Bronchial smooth muscle cell (primary cell): Measurements from ENCODE around the gene TCOF1. TPM values are rescaled to one million over a fixed set of nuclear protein-coding genes. Genes with fewer than 3 reads are reported as not detected.

Experiments used
- total RNA-seq: library from RNA; depleted of rRNA; stranded (reverse); fragments of >200 nt; gene quantifications from 2 replicates; pipeline ENCODE4 v1.2.1, GENCODE V29; 2014

TCOF1 gene
- 5.7 and 6.1 TPM in 2 replicates for total RNA-seq

GRCh38 chr5:150357326-150358260 lies at the start of gene TCOF1:
TSS of gene TCOF1 (plus strand) at chr5:150357697. CDS start at chr5:150357747, 50 bp downstream.

GRCh38 chr5:150412319-150413175 lies 55.0 kb downstream of the TCOF1 start, which contains the start of gene CD74:
TSS of gene CD74 (minus strand) at chr5:150412910. CDS start at chr5:150412749, 161 bp downstream.

Other genes with a start within 250 kb of the TCOF1 start
- 71.1 and 110 TPM in 2 replicates for gene PDGFRB, start 201.9 kb upstream of the TCOF1 start, total RNA-seq
- gene CDX1, start 190.9 kb upstream of the TCOF1 start, total RNA-seq: not detected in 2 replicates
- gene SLC6A7, start 167.6 kb upstream of the TCOF1 start, total RNA-seq: not detected in 2 replicates
- 0.47 and 0.69 TPM in 2 replicates for gene CAMK2A, start 67.9 kb upstream of the TCOF1 start, total RNA-seq
- 9.9 and 16.3 TPM in 2 replicates for gene ARSI, start 54.8 kb upstream of the TCOF1 start, total RNA-seq
- gene CD74, start 55.2 kb downstream of the TCOF1 start, total RNA-seq: 0.94 and 2.2 TPM in 2 replicates
- 3,322 and 4,834 TPM in 2 replicates for gene RPS14, start 92.0 kb downstream of the TCOF1 start, total RNA-seq
- 19.7 and 22.2 TPM in 2 replicates for gene NDST1, start 150.4 kb downstream of the TCOF1 start, total RNA-seq